WTC11 (cell line): ENCODE data around the gene SOCS3. TPM values are rescaled to one million over a fixed set of nuclear protein-coding genes. Genes with fewer than 3 reads are reported as not detected.

ENCODE experiments used
- ATAC-seq: fragments of 200-7000 bp; cut with Tn5 transposase; 2 replicates; pipeline ENCODE4 v1.10.0; 2021; ENCODE audit warnings: mild to moderate bottlenecking, moderate library complexity
- CTCF ChIA-PET: fragments of 300-600 bp; sonication (Branson Sonifier 250); formaldehyde crosslinking; loops from one replicate; lab custom pipeline; 2021; ENCODE audit warnings: antibody characterized with exemption; lab: Charles Lee
- POLR2A ChIA-PET: fragments of 350-600 bp; sonication (Branson Sonifier 250); formaldehyde crosslinking; loops from one replicate; lab custom pipeline; 2021; ENCODE audit warnings: antibody characterized with exemption; lab: Charles Lee
- DNase-seq: peaks from one replicate; pipeline ENCODE4 v3.0.0; 2021; ENCODE audit warnings: low spot score
- H3K27ac Mint-ChIP-seq: 2 replicates; pipeline ENCODE4 v1.8.0; 2021; ENCODE audit warnings: mixed read lengths
- H3K27me3 Mint-ChIP-seq: 2 replicates; pipeline ENCODE4 v1.8.0; 2021; ENCODE audit warnings: low read depth, mild to moderate bottlenecking, moderate library complexity, mixed read lengths
- H3K36me3 Mint-ChIP-seq: 2 replicates; pipeline ENCODE4 v1.8.0; 2021; ENCODE audit warnings: mixed read lengths
- H3K4me1 Mint-ChIP-seq: 2 replicates; pipeline ENCODE4 v1.8.0; 2022; ENCODE audit warnings: mixed read lengths
- H3K4me3 Mint-ChIP-seq: 2 replicates; pipeline ENCODE4 v1.8.0; 2021; ENCODE audit warnings: mild to moderate bottlenecking, moderate library complexity, mixed read lengths
- H3K9me3 Mint-ChIP-seq: 2 replicates; pipeline ENCODE4 v1.8.0; 2021; ENCODE audit warnings: mixed read lengths
- CREM ChIP-seq: sonication (generic); formaldehyde crosslinking; IDR thresholded peaks from 2 replicates; pipeline ENCODE4 v1.8.1; 2022; ENCODE audit warnings: mild to moderate bottlenecking, missing genetic modification reagents, moderate library complexity
- ELF4 ChIP-seq: sonication (generic); formaldehyde crosslinking; IDR thresholded peaks from 2 replicates; pipeline ENCODE4 v1.8.1; 2022; ENCODE audit warnings: low read depth, mild to moderate bottlenecking, moderate library complexity, missing genetic modification reagents
- ESRRA ChIP-seq: sonication (generic); formaldehyde crosslinking; IDR thresholded peaks from 2 replicates; pipeline ENCODE4 v1.8.1; 2022; ENCODE audit warnings: mild to moderate bottlenecking, missing genetic modification reagents, borderline replicate concordance
- FOXK1 ChIP-seq: sonication (generic); formaldehyde crosslinking; IDR thresholded peaks from 2 replicates; pipeline ENCODE4 v1.8.0; 2022; ENCODE audit warnings: mild to moderate bottlenecking, moderate library complexity, missing genetic modification reagents
- HMGA2 ChIP-seq: fragments of 250-450 bp; sonication (Bioruptor Pico); IDR thresholded peaks from 2 replicates; pipeline ENCODE4 v1.4.0; 2021; ENCODE audit warnings: mild to moderate bottlenecking, moderate library complexity
- IRF2 ChIP-seq: sonication (generic); formaldehyde crosslinking; IDR thresholded peaks from 2 replicates; pipeline ENCODE4 v1.8.0; 2022; ENCODE audit warnings: low read depth, missing genetic modification reagents, borderline replicate concordance
- NR3C1 ChIP-seq: sonication (generic); formaldehyde crosslinking; conservative IDR thresholded peaks from 2 replicates; pipeline ENCODE4 v1.8.1; 2023; ENCODE audit warnings: low read depth, mild to moderate bottlenecking, missing genetic modification reagents
- SMAD3 ChIP-seq: sonication (generic); formaldehyde crosslinking; IDR thresholded peaks from 2 replicates; pipeline ENCODE4 v1.8.0; 2022; ENCODE audit warnings: missing genetic modification reagents, mild to moderate bottlenecking, borderline replicate concordance
- SMAD4 ChIP-seq: sonication (generic); formaldehyde crosslinking; IDR thresholded peaks from 2 replicates; pipeline ENCODE4 v1.8.0; 2022; ENCODE audit warnings: mild to moderate bottlenecking, missing genetic modification reagents
- SP1 ChIP-seq: sonication (generic); formaldehyde crosslinking; conservative IDR thresholded peaks from 2 replicates; pipeline ENCODE4 v1.8.1; 2022; ENCODE audit warnings: missing genetic modification reagents
- ZBTB21 ChIP-seq: sonication (generic); formaldehyde crosslinking; IDR thresholded peaks from 2 replicates; pipeline ENCODE4 v1.8.1; 2023; ENCODE audit warnings: mild to moderate bottlenecking, missing genetic modification reagents, borderline replicate concordance
- ZNF232 ChIP-seq: sonication (generic); formaldehyde crosslinking; IDR thresholded peaks from 2 replicates; pipeline ENCODE4 v1.8.0; 2022; ENCODE audit warnings: mild to moderate bottlenecking, missing genetic modification reagents
- ZNF263 ChIP-seq: sonication (generic); formaldehyde crosslinking; IDR thresholded peaks from 2 replicates; pipeline ENCODE4 v1.8.1; 2022; ENCODE audit warnings: low read depth, mild to moderate bottlenecking, moderate library complexity, missing genetic modification reagents
- ZNF317 ChIP-seq: sonication (generic); formaldehyde crosslinking; IDR thresholded peaks from 2 replicates; pipeline ENCODE4 v1.8.1; 2023; ENCODE audit warnings: low read depth, mild to moderate bottlenecking, moderate library complexity, missing genetic modification reagents, borderline replicate concordance
- total RNA-seq: library from RNA; stranded (reverse); gene quantifications from 3 replicates; pipeline ENCODE4 v1.2.3, GENCODE V29; 2021
- TF ChIP-seq, protein P1 (sequence below): sonication (generic); formaldehyde crosslinking; IDR thresholded peaks from 2 replicates; pipeline ENCODE4 v1.8.0; 2022; ENCODE audit warnings: mild to moderate bottlenecking, missing genetic modification reagents
- TF ChIP-seq, protein P2 (sequence below): sonication (generic); formaldehyde crosslinking; IDR thresholded peaks from 2 replicates; pipeline ENCODE4 v1.8.1; 2022; ENCODE audit warnings: mild to moderate bottlenecking, missing genetic modification reagents, moderate library complexity, borderline replicate concordance
- TF ChIP-seq, protein P3 (sequence below): sonication (generic); formaldehyde crosslinking; IDR thresholded peaks from 2 replicates; pipeline ENCODE4 v1.8.0; 2022; ENCODE audit warnings: mild to moderate bottlenecking, missing genetic modification reagents
- TF ChIP-seq, protein P4 (sequence below): sonication (generic); formaldehyde crosslinking; IDR thresholded peaks from 2 replicates; pipeline ENCODE4 v1.8.0; 2022; ENCODE audit warnings: mild to moderate bottlenecking, missing genetic modification reagents
- TF ChIP-seq, protein P5 (sequence below): sonication (generic); formaldehyde crosslinking; IDR thresholded peaks from 2 replicates; pipeline ENCODE4 v1.8.0; 2023; ENCODE audit warnings: missing genetic modification reagents, mild to moderate bottlenecking, borderline replicate concordance
- TF ChIP-seq, protein P6 (sequence below): fragments of 250-450 bp; sonication (Bioruptor Pico); conservative IDR thresholded peaks from 2 replicates; pipeline ENCODE4 v1.9.0; 2021; ENCODE audit warnings: mild to moderate bottlenecking

Gene SOCS3
- total RNA-seq, 1 experiment from 2014 or later, result 23.8 TPM

DNA sequence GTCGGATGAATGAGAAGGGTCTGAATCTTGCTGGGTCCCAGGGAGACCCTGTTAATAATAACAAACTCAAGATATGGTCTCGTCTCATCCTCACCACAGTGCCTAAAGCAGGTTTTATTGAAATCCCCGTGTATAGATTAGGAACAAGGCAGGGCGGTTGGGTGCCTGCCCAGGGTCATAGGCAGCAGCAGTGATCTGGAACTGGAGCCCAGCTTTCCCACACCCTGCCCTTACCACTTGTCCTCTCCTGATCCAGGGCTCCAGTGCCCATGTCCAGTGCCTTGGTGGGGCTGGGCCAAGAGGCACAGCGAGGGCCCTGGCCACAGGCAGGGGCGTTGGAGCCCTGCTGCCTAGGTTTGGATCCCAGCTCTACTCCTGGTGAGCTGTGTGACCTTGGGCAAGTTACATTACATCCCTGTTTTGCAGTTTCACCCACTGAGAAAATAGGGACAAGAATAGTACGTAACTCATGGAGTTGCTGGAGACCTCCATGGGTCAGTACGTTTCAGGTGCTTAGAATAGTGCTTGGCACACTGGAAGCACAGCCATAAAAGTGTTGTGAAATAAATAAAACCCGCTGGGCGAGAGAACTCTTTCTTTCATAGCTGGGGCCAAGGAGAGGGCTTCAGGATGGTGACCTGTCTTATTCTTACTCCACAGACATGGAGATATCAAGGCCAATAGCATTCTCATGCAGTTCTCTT, 13.9 kb downstream of the SOCS3 start (continued):
- TF ChIP-seq, protein P1, sequence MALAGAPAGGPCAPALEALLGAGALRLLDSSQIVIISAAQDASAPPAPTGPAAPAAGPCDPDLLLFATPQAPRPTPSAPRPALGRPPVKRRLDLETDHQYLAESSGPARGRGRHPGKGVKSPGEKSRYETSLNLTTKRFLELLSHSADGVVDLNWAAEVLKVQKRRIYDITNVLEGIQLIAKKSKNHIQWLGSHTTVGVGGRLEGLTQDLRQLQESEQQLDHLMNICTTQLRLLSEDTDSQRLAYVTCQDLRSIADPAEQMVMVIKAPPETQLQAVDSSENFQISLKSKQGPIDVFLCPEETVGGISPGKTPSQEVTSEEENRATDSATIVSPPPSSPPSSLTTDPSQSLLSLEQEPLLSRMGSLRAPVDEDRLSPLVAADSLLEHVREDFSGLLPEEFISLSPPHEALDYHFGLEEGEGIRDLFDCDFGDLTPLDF, result no peak
- TF ChIP-seq, protein P2, sequence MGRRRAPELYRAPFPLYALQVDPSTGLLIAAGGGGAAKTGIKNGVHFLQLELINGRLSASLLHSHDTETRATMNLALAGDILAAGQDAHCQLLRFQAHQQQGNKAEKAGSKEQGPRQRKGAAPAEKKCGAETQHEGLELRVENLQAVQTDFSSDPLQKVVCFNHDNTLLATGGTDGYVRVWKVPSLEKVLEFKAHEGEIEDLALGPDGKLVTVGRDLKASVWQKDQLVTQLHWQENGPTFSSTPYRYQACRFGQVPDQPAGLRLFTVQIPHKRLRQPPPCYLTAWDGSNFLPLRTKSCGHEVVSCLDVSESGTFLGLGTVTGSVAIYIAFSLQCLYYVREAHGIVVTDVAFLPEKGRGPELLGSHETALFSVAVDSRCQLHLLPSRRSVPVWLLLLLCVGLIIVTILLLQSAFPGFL (CRISPR knock-in tag), result no peak
- TF ChIP-seq SMAD3 (CRISPR knock-in tag) (no peak), SP1 (no peak), SMAD4 (CRISPR knock-in tag) (no peak), IRF2 (CRISPR knock-in tag) (no peak), CREM (no peak)
- TF ChIP-seq, protein P3, sequence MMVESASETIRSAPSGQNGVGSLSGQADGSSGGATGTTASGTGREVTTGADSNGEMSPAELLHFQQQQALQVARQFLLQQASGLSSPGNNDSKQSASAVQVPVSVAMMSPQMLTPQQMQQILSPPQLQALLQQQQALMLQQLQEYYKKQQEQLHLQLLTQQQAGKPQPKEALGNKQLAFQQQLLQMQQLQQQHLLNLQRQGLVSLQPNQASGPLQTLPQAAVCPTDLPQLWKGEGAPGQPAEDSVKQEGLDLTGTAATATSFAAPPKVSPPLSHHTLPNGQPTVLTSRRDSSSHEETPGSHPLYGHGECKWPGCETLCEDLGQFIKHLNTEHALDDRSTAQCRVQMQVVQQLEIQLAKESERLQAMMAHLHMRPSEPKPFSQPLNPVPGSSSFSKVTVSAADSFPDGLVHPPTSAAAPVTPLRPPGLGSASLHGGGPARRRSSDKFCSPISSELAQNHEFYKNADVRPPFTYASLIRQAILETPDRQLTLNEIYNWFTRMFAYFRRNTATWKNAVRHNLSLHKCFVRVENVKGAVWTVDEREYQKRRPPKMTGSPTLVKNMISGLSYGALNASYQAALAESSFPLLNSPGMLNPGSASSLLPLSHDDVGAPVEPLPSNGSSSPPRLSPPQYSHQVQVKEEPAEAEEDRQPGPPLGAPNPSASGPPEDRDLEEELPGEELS (CRISPR knock-in tag), result no peak

DNA sequence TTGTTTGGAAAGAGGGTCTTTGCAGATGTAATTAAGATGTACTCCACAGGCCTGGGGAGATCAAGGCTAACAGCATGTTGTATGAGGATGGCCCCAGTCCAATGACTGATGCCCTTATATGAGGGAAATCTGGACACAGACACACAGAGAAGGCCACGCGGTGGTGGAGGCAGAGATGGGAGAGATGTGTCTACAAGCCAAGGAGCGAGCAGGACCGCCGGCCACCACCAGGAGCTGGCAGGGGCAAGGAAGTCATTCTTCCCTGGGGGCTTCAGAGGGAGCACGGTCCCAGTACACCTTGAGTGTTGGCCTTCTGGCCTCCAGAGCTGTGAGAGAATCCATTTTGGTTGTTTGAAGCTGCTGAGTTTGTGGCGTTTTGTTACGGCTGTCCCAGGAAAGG, 14.7 kb downstream of the SOCS3 start:
- Mint-ChIP-seq H3K4me3 (no peak overlapping the region), H3K9me3 (no peaks in the 10 kb centered on the region), H3K4me1 (peaks cover 23% of the 10 kb centered on the region), H3K36me3 (no peaks in the 10 kb centered on the region), H3K27ac (no peak overlapping the region), H3K27me3 (peaks cover 18% of the 10 kb centered on the region)
- no peak for ATAC-seq
- ChIA-PET CTCF (interaction anchor here (0.7 to 5.4 kb wide), 9 partner anchors 11 to 106 kb away, joined by 3 to 39 read pairs (median 5); partner anchors contain the start of gene SOCS3), POLR2A (no interaction called here)
- no peak for DNase-seq
- TF ChIP-seq ZBTB21 (no peak), ZNF317 (CRISPR knock-in tag) (no peak), FOXK1 (no peak), ZNF263 (CRISPR knock-in tag) (no peak), HMGA2 (no peak), ESRRA (CRISPR knock-in tag) (no peak)

DNA sequence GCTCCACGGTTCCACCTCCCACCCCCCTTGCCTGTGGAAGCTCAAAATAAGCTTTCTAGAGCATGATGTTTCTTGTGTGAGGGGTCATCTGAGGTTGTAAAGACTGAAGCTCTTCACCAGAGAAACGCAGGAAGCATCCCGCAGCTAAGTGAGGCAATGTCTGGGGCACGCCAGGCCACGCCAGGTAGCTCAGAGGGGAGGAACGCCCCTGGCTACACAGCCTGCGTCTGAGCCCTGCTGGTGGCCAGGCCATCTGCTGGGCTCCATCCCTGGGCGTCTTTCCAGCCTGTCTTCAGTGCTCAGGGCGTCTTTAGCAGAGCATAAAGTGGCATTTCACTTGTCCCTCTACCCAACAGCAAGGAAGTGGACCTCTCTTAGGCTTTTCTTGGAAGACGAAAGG, 15.2 kb downstream of the SOCS3 start:
- Mint-ChIP-seq H3K9me3 (no peaks in the 10 kb centered on the region), H3K4me1 (peaks cover 21% of the 10 kb centered on the region), H3K27ac (no peak overlapping the region), H3K36me3 (no peaks in the 10 kb centered on the region), H3K4me3 (no peak overlapping the region), H3K27me3 (peaks cover 19% of the 10 kb centered on the region)
- DNase-seq (no peak), ATAC-seq (no peak)
- CTCF ChIA-PET, result interaction anchor here (0.8 to 5.4 kb wide), 13 partner anchors 11 to 260 kb away, joined by 3 to 39 read pairs (median 5); partner anchors contain the start of gene SOCS3
- POLR2A ChIA-PET, result interaction anchor here (0.7 kb wide), 1 partner anchor 33 kb away, joined by 6 read pairs; no protein-coding TSS in a partner anchor
- no peak for TF ChIP-seq NR3C1
- TF ChIP-seq, protein P1, result no peak
- TF ChIP-seq, protein P4, sequence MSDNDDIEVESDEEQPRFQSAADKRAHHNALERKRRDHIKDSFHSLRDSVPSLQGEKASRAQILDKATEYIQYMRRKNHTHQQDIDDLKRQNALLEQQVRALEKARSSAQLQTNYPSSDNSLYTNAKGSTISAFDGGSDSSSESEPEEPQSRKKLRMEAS (CRISPR knock-in tag), result no peak
- TF ChIP-seq HMGA2, result no peak
- TF ChIP-seq, protein P5, sequence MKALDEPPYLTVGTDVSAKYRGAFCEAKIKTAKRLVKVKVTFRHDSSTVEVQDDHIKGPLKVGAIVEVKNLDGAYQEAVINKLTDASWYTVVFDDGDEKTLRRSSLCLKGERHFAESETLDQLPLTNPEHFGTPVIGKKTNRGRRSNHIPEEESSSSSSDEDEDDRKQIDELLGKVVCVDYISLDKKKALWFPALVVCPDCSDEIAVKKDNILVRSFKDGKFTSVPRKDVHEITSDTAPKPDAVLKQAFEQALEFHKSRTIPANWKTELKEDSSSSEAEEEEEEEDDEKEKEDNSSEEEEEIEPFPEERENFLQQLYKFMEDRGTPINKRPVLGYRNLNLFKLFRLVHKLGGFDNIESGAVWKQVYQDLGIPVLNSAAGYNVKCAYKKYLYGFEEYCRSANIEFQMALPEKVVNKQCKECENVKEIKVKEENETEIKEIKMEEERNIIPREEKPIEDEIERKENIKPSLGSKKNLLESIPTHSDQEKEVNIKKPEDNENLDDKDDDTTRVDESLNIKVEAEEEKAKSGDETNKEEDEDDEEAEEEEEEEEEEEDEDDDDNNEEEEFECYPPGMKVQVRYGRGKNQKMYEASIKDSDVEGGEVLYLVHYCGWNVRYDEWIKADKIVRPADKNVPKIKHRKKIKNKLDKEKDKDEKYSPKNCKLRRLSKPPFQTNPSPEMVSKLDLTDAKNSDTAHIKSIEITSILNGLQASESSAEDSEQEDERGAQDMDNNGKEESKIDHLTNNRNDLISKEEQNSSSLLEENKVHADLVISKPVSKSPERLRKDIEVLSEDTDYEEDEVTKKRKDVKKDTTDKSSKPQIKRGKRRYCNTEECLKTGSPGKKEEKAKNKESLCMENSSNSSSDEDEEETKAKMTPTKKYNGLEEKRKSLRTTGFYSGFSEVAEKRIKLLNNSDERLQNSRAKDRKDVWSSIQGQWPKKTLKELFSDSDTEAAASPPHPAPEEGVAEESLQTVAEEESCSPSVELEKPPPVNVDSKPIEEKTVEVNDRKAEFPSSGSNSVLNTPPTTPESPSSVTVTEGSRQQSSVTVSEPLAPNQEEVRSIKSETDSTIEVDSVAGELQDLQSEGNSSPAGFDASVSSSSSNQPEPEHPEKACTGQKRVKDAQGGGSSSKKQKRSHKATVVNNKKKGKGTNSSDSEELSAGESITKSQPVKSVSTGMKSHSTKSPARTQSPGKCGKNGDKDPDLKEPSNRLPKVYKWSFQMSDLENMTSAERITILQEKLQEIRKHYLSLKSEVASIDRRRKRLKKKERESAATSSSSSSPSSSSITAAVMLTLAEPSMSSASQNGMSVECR (CRISPR knock-in tag), result no peak
- TF ChIP-seq, protein P6, sequence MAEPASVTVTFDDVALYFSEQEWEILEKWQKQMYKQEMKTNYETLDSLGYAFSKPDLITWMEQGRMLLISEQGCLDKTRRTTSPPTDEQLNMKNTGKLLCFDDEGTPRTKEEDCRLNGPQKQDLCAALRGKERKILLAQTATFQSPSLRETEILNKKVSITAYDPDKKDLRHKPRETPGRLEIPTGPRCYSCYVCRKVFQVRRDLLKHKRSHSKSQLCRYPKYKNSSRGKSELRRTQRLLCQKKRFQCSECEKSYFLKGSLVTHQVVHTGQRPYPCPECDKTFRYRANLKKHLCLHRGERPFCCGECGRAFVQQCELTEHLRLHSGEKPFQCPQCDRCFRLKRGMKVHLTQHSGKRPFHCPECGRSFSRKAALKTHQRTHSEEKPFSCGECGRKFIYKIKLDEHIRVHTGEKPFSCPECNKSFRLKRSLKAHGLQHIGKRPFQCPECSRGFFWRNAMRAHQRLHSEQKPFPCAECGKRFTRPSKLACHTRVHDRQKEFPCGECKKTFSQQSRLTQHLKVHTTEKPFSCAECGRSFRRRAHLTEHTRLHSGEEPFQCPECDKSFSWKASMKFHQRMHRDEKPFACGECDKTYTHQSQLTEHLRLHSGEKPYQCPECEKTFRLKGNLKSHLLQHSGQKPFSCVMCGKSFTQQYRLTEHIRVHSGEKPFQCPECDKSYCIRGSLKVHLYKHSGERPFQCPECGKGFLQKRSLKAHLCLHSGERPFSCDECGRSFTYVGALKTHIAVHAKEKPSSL, result no peak
- TF ChIP-seq ELF4, result no peak
- no peak for TF ChIP-seq ZNF232
